ENCODE results near the gene CTNND2.

- TF ChIP-seq CTCF (IDR thresholded peaks at IDR 0.05) (no peak), POLR2AphosphoS5 (IDR thresholded peaks at IDR 0.05) (no peak), POLR2A (IDR thresholded peaks at IDR 0.05) (no peak), EP300 (IDR thresholded peaks at IDR 0.05) (no peak)
These were observed 220.6 kb downstream of the CTNND2 start for GRCh38 chr5:11683666-11684065.
